Measurements from ENCODE around the gene ACOT9.

Gene ACOT9

GRCh38 chrX:23656684-23657083 lies 86.4 kb downstream of the ACOT9 start:
- Histone ChIP-seq H3K4me2 (no peak overlapping the region), H3K4me3 (IDR thresholded peaks at IDR 0.05; ENCODE audit: insufficient read depth, low read depth, low read length) (no peak overlapping the region), H3K27me3 (ENCODE audit: insufficient read depth, low read depth) (no peaks in the 10 kb centered on the region), H3K79me2 (ENCODE audit: insufficient read depth, low read depth) (no peaks in the 10 kb centered on the region), H3K4me1 (ENCODE audit: low read depth, poor library complexity, severe bottlenecking) (peaks cover 8% of the 10 kb centered on the region), H4K20me1 (ENCODE audit: insufficient read depth) (no peaks in the 10 kb centered on the region), H3K36me3 (ENCODE audit: insufficient read depth) (no peaks in the 10 kb centered on the region), H2AFZ (ENCODE audit: low read depth) (no peak overlapping the region), H3K27ac (no peak overlapping the region), H3K9ac (no peak overlapping the region)
- TF ChIP-seq CTCF (conservative IDR thresholded peaks at IDR 0.05; ENCODE audit: low read depth, low read length), result no peak

- Histone ChIP-seq H4K20me1 (ENCODE audit: insufficient read depth) (no peaks in the 10 kb centered on the region), H3K27ac (no peak overlapping the region), H3K4me2 (no peak overlapping the region), H3K27me3 (ENCODE audit: insufficient read depth, low read depth) (no peaks in the 10 kb centered on the region), H3K36me3 (ENCODE audit: insufficient read depth) (no peaks in the 10 kb centered on the region), H3K9ac (no peak overlapping the region), H3K4me3 (IDR thresholded peaks at IDR 0.05; ENCODE audit: insufficient read depth, low read depth, low read length) (no peak overlapping the region), H2AFZ (ENCODE audit: low read depth) (no peak overlapping the region), H3K4me1 (ENCODE audit: low read depth, poor library complexity, severe bottlenecking) (peaks cover 2% of the 10 kb centered on the region), H3K79me2 (ENCODE audit: insufficient read depth, low read depth) (no peaks in the 10 kb centered on the region)
- TF ChIP-seq CTCF (conservative IDR thresholded peaks at IDR 0.05; ENCODE audit: low read depth, low read length), result no peak
These were observed 87.0 kb downstream of the ACOT9 start for GRCh38 chrX:23656091-23656490.

All from KMS-11 (cell line).